Urinary bladder (tissue), 4 donors: ENCODE data around the gene EDN1. TPM values are rescaled to one million over a fixed set of nuclear protein-coding genes. Genes with fewer than 3 reads are reported as not detected.

Source experiments
- DNase-seq: peaks from one replicate; pipeline ENCODE4 v3.0.0-alpha.2; 2015; ENCODE audit errors: extremely low spot score
- H3K27ac ChIP-seq: one replicate; pipeline ENCODE4 v1.5.1; 2013; ENCODE audit warnings: low read depth, mild to moderate bottlenecking, moderate library complexity
- H3K36me3 ChIP-seq: one replicate; pipeline ENCODE4 v1.6.1; 2013; ENCODE audit warnings: mild to moderate bottlenecking, moderate library complexity; ENCODE audit not compliant: insufficient read depth
- H3K4me1 ChIP-seq: one replicate; pipeline ENCODE4 v1.6.1; 2013; ENCODE audit warnings: mild to moderate bottlenecking, moderate library complexity; ENCODE audit not compliant: insufficient read depth
- H3K4me3 ChIP-seq: one replicate; pipeline ENCODE4 v1.5.1; 2013; ENCODE audit warnings: low read depth, low read length
- WGBS: extraction: QIAGEN DNeasy Blood & Tissue Kit; methylation state at CpG from one replicate; pipeline ENCODE4 v1.1.7; 2013; 5-methylcytosine and 5-hydroxymethylcytosine counted together
- polyA plus RNA-seq: library from polyadenylated mRNA; stranded (reverse); fragments of 200-250 nt; gene quantifications from one replicate; pipeline ENCODE4 v1.2.3, GENCODE V29; 2013
- total RNA-seq: library from RNA; depleted of rRNA; stranded (reverse); fragments of >200 nt; gene quantifications from one replicate; pipeline ENCODE4 v1.2.3, GENCODE V29; 2014
- donor health status: healthy with polysubstance abuse.
- donor health status: healthy.

The EDN1 gene
- total and polyA plus RNA-seq, 2 donors: 8.8 to 13.5 TPM

DNA sequence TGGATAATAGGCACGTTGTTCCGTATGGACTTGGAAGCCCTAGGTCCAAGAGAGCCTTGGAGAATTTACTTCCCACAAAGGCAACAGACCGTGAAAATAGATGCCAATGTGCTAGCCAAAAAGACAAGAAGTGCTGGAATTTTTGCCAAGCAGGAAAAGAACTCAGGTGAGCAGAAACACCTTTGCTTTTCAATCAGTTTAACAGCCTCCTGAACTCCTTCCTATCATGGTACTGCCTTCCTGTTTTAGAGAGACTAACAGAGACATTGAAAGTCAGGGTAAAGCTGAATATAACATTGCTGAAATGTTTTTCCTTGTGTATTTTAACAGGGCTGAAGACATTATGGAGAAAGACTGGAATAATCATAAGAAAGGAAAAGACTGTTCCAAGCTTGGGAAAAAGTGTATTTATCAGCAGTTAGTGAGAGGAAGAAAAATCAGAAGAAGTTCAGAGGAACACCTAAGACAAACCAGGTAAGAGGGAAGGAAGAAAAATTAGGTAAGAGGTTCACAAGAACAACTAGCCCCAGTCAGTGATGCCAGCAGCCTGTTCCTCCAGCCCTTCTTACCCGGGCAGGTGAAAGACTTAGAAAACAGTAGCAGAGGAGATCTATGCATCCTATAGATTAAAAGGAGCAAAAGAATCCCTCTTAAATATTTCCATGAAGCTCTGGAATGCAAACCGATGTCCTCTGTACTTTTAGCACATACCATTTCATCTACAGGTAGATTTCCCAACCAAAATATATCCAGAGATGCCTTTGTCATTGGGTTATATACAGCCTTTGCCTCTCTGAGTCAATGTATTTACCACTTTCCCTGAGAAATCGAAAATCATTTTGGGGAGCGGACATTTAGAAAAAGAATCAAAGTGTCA, 4.0 kb downstream of the EDN1 start:
- Histone ChIP-seq H3K4me3 (no peak overlapping the region), H3K27ac (no peak overlapping the region), H3K4me1 (no peaks in the 10 kb centered on the region), H3K36me3 (no peaks in the 10 kb centered on the region)
- DNase-seq: no peak
- 83% methylated on average over 7 of the region's 7 CpGs for WGBS

DNA sequence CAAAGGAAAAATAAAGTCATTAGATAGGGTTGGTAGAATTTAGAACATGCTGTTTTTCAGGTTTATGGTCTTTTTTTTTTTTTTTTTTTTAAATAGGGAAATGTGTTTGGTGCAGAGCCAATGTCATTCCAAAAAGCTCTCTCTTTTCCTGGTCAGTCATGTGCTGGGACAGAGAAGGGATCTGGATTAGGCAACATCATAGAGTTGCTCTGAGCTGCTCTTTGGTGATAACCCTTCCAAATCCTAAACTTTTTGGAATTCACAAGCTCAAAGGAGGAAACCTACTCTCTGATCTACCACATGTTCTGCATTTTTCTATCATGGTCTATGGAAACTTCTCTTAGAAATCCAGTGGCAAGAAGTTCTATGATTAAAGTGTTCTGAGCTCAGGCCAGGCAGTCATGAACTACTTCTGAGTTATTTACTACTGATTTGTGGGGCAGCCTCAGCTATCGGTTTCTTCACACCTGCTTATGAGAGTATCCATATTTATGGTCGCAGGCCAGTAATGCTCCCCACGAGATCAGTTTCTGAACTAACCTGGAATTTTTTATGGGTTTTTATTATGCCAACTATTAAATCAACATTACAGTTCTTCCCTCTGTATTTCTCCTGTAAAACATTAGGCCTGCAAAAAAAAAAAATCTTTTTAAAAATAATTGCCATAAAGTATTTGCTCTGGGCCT, 4.8 kb downstream of the EDN1 start:
- Histone ChIP-seq H3K36me3 (no peaks in the 10 kb centered on the region), H3K4me1 (no peaks in the 10 kb centered on the region), H3K4me3 (no peak overlapping the region), H3K27ac (no peak overlapping the region)
- WGBS: 87% methylated on average over 3 of the region's 3 CpGs
- no peak for DNase-seq

DNA sequence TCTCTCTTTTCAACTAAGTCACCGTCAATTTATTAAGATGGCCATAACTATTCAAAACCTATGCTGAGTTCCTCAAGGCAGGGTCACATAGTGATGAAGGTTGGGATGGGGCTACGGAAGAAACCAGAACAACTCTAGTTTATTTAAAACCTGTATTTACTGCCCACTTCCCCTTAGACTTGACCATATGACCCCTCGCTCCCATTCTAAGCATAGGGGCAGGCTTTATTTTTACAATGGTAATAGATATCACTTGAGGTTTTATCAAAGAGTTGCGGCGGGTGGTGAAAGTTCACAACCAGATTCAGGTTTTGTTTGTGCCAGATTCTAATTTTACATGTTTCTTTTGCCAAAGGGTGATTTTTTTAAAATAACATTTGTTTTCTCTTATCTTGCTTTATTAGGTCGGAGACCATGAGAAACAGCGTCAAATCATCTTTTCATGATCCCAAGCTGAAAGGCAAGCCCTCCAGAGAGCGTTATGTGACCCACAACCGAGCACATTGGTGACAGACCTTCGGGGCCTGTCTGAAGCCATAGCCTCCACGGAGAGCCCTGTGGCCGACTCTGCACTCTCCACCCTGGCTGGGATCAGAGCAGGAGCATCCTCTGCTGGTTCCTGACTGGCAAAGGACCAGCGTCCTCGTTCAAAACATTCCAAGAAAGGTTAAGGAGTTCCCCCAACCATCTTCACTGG, 5.5 kb downstream of the EDN1 start:
- H3K36me3 ChIP-seq: no peaks in the 10 kb centered on the region
- H3K27ac ChIP-seq: no peak overlapping the region
- no peaks in the 10 kb centered on the region for H3K4me1 ChIP-seq
- no peak overlapping the region for H3K4me3 ChIP-seq
- 75% methylated on average over 14 of the region's 14 CpGs for WGBS
- no peak for DNase-seq

DNA sequence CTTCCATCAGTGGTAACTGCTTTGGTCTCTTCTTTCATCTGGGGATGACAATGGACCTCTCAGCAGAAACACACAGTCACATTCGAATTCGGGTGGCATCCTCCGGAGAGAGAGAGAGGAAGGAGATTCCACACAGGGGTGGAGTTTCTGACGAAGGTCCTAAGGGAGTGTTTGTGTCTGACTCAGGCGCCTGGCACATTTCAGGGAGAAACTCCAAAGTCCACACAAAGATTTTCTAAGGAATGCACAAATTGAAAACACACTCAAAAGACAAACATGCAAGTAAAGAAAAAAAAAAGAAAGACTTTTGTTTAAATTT, 6.1 kb downstream of the EDN1 start:
- Histone ChIP-seq H3K4me3 (no peak overlapping the region), H3K4me1 (no peaks in the 10 kb centered on the region), H3K36me3 (no peaks in the 10 kb centered on the region), H3K27ac (no peak overlapping the region)
- no peak for DNase-seq
- WGBS: 43% methylated on average over 5 of the region's 5 CpGs

DNA sequence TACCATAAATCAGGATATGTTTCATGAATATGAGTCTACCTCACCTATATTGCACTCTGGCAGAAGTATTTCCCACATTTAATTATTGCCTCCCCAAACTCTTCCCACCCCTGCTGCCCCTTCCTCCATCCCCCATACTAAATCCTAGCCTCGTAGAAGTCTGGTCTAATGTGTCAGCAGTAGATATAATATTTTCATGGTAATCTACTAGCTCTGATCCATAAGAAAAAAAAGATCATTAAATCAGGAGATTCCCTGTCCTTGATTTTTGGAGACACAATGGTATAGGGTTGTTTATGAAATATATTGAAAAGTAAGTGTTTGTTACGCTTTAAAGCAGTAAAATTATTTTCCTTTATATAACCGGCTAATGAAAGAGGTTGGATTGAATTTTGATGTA, 6.4 kb downstream of the EDN1 start:
- no peak overlapping the region for H3K27ac ChIP-seq
- no peaks in the 10 kb centered on the region for H3K4me1 ChIP-seq
- H3K4me3 ChIP-seq: no peak overlapping the region
- WGBS: 86% methylated on average over 3 of the region's 3 CpGs
- DNase-seq: no peak
- no peaks in the 10 kb centered on the region for H3K36me3 ChIP-seq

DNA sequence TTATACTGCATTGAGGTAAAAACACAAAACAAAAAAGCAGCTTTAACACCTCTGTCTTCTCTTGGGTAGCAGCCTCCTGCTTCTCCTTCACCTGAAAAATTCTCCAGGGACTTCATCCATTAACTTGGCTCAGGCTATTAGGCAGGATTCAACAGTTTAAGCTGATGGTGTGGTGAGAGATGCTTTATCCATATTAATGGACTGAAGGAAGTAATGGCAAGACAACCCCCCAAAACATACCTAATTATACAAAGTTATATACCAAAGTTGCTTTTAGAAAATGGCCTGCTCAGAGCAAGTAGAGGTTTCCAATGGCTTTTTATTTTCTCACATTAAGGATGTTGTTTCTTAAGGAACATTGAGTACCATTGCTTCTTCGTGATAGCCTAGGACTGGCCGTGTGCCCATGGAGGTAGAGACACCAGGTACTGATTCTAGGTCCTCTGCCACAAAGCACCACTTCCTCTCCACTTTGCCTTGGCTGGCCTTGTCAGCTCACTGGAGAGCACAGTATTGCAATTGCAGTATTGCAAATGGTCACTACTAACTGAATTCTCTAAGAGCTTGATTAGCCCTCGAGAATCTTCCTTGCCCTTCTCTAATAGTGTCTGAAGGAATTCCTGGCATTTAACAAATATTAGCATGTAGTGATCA, 7.3 kb downstream of the EDN1 start:
- Histone ChIP-seq H3K4me3 (no peak overlapping the region), H3K27ac (no peak overlapping the region), H3K4me1 (no peaks in the 10 kb centered on the region), H3K36me3 (no peaks in the 10 kb centered on the region)
- DNase-seq: no peak
- WGBS: 87% methylated on average over 3 of the region's 3 CpGs

DNA sequence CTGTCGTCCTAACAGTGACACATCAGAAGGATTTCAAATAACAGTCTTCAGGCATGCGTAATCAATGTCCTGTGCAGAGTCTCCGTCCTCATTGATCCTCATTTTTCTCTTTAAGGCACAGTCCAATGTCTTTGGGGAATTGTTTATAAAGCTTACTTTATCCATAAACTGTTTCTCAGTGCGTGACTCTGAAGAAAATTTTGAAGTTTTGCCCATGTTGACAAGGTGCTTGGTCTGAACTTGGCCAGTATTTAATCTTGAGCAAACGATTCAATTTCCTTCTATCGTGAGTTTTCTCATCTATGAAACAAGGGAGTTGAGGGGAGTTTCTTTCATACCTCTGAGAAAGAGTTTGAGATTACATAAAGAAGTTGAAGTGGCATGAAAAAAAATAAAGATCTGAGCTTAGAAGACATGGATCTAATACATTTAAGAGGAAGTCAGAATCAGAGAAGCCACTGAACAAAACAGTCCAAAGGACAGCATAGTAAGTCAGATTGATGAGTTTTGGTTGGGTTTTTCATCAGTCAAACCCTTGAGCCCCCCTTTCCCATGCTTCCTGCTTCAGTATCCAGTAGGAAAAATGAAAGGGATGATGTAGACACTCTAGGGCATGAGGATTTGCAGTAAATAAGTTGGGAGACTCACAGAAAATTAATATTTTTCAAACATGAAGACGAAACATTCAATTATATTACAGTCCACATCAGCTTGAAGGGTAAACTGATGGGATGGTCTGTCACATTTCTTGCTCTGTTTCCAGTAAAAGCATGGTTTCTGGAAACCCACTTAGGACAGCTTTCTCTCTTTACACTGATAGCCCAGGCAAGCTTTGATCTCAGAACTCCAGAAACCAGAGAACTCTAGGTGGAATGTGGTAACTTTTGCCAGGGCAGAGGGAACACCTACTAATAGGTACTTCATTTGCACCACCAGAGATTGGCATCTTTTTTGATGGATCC, 8.1 kb downstream of the EDN1 start:
- WGBS: 88% methylated on average over 7 of the region's 7 CpGs
- Histone ChIP-seq H3K4me1 (no peaks in the 10 kb centered on the region), H3K4me3 (no peak overlapping the region), H3K27ac (no peak overlapping the region), H3K36me3 (no peaks in the 10 kb centered on the region)
- no peak for DNase-seq

DNA sequence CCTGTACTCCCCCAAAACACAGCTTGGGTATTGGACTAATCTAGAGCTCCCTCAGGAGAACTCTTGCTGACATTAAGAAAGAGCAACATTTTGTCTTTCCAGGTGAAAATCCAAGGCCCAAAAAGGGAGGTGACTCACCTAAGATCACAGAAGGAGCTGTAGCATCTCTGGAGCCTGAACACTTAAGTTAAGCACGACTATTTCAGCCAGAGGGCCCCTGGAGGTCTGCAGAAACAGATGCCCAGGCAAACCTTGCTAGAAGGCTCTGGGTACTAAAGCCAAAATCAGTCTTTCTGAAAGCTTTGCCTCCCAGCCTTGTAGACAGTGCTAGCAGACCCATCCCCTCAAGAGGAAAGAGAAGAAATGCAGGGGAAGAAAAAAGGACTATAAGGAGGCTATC, 8.8 kb downstream of the EDN1 start:
- no peak overlapping the region for H3K4me3 ChIP-seq
- 77% methylated on average over 1 of the region's 1 CpG for WGBS

DNA sequence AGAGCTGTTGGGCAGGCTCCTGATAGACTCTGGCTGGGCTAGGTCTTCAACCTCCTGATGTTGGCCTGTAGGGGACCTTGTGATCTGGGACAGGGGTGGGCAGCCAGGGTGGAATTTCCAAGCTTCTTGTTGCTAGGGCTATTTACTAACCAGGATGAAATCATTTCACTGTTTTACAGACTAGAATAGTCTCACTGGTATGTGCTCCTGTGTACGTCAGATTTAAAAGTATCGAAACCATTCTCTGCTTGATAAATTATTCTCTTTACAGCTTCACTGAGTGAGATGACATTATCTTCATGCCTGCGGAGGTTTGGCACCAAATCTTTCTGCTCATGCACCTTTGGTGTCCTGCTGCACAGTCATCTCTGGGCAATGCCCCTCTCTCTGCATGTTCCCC, 10.9 kb downstream of the EDN1 start:
- Histone ChIP-seq H3K4me3 (no peak overlapping the region), H3K36me3 (no peaks in the 10 kb centered on the region), H3K4me1 (no peaks in the 10 kb centered on the region), H3K27ac (no peak overlapping the region)
- 86% methylated on average over 3 of the region's 3 CpGs for WGBS
- DNase-seq: no peak

More for the DNA sequence above, 8.8 kb downstream of the EDN1 start:
- H3K4me1 ChIP-seq: no peaks in the 10 kb centered on the region
- H3K27ac ChIP-seq: no peak overlapping the region
- DNase-seq: no peak
- H3K36me3 ChIP-seq: no peaks in the 10 kb centered on the region

DNA sequence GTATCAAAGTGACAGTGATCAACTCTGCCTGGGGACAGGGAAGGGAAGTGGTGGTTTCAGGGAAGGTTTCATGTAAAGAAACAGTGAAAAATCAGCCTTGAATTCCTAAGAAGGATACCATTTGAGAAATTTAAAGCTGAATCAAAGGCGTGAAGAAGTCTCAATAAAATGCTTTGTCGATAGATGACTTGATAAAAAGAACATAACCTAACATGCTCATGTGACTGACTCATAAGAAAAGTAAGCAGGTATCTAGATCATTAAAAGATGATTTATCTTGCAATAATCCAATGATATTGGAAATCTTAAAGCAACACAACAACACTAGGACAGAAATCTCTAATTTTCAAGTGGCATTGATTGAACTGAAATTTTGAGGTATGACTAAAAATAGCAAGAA, 14.3 kb downstream of the EDN1 start:
- DNase-seq: no peak
- Histone ChIP-seq H3K4me3 (no peak overlapping the region), H3K27ac (no peak overlapping the region), H3K36me3 (no peaks in the 10 kb centered on the region), H3K4me1 (no peaks in the 10 kb centered on the region)
- 91% methylated on average over 2 of the region's 2 CpGs for whole genome bisulfite sequencing

DNA sequence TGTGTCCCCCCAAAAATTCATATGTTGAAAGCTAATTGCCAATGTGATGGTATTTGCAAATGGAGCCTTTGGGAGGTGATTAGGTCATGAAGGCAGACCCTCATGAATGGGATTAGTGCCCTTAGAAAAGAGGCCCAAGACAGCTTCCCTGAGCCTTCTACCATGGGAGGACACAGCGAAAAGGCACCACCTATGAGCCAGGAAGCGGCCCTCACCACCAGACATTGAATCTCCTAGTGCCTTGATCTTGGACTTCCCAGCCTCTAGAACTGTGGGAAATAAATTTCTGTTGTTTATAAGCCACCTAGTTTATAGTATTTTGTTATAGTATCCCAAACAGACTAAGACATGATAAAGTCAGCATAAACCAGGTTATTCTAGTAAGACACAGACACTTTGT, 18.9 kb downstream of the EDN1 start:
- H3K4me1 ChIP-seq: no peaks in the 10 kb centered on the region
- H3K36me3 ChIP-seq: no peaks in the 10 kb centered on the region
- H3K27ac ChIP-seq: no peak overlapping the region
- DNase-seq: no peak
- 97% methylated on average over 2 of the region's 2 CpGs for WGBS
- H3K4me3 ChIP-seq: no peak overlapping the region

DNA sequence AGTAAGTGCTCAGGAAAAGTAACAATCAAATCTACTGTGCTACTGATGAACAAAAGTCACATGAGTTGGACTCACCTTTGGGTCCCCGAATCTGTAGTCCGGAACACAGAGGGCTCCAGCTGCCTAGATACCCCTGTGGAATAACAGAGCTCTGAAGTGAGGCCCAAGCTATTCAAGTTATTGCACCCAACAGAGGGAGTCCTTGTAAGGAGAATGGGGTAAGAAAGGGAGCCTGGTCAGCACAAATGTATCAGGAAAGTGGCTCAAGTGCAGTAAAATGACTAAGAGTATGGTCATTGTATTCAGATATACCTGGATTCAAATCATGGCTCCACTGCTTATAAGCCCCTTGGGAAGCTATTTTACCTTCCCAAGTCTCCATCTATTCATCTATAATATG, 20.9 kb downstream of the EDN1 start:
- H3K4me3 ChIP-seq: no peak overlapping the region
- no peak for DNase-seq
- no peaks in the 10 kb centered on the region for H3K36me3 ChIP-seq
- no peak overlapping the region for H3K27ac ChIP-seq
- H3K4me1 ChIP-seq: no peaks in the 10 kb centered on the region
- 96% methylated on average over 2 of the region's 2 CpGs for WGBS

DNA sequence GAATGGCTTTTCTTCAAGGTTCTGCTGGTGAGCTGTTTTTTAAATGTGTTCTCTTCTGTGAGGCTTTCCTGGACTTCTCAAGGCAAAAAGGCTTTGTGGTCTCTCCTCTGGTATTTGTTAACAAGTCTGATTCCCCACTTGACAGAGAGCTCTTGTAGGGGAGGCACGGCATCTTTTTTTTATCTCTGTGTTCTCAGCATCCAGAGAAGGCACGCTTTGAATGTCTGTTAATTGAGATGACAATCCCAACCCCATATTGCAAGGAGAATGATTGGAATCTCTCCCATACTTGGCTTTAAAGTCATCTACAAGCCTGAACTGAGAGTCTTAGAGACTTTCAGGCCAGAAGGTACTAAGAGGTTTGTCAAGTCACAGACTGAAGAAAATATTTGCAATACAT, 22.6 kb downstream of the EDN1 start:
- no peak for DNase-seq
- Histone ChIP-seq H3K27ac (no peak overlapping the region), H3K36me3 (no peaks in the 10 kb centered on the region), H3K4me3 (no peak overlapping the region), H3K4me1 (no peaks in the 10 kb centered on the region)
- 41% methylated on average over 2 of the region's 2 CpGs for WGBS
